ENCODE measurements around the gene CTDSPL. TPM values are rescaled to one million over a fixed set of nuclear protein-coding genes. Genes with fewer than 3 reads are reported as not detected.

Gene CTDSPL
- total RNA-seq, 1 donor from 2014 or later: 56.3 TPM

GRCh38 chr3:37903734-37904133, 42.1 kb downstream of the CTDSPL start:
- no peak overlapping the region for H3K4me3 ChIP-seq
- intact Hi-C loops (cut with micrococcal nuclease): no loop called here
- no peaks in the 10 kb centered on the region for H3K9me3 ChIP-seq (replicated peaks)
- no peak for DNase-seq
- TF ChIP-seq CTCF (IDR thresholded peaks at IDR 0.05; ENCODE audit: borderline replicate concordance): no peak
- no peaks in the 10 kb centered on the region for H3K36me3 ChIP-seq
- H3K4me1 ChIP-seq: peaks cover 72% of the 10 kb centered on the region
- H3K27me3 ChIP-seq (ENCODE audit: low read depth): no peaks in the 10 kb centered on the region
- H3K27ac ChIP-seq (replicated peaks): no peak overlapping the region

DNA sequence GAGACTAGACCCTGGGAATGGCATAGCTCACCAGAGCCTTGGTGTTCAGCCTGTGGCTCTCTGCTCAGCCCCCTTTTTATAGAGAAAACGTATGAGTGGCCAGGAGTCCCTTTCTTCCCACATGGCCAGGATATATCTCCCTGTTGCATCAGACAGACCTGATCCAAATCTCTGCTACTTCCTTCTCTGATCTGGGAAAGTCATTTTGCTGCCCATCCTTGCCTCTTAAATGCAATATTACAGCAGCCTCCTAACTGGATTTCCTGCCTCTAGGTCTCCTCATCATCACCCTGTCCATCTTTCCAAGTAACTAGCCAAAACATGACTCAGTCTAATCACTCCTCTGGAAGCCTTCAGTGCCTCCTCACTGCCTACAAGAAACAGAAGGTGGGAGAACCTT, 42.9 kb downstream of the CTDSPL start:
- intact Hi-C loops (cut with micrococcal nuclease): no loop called here
- TF ChIP-seq CTCF (IDR thresholded peaks at IDR 0.05; ENCODE audit: borderline replicate concordance): no peak

GRCh38 chr3:37905346-37905745, 43.7 kb downstream of the CTDSPL start:
- Histone ChIP-seq H3K27ac (replicated peaks) (peak overlapping the region; percentile 75), H3K27me3 (ENCODE audit: low read depth) (no peaks in the 10 kb centered on the region), H3K9me3 (replicated peaks) (no peaks in the 10 kb centered on the region), H3K36me3 (no peaks in the 10 kb centered on the region), H3K4me3 (no peak overlapping the region), H3K4me1 (peaks cover 70% of the 10 kb centered on the region)
- no peak for DNase-seq
- no peak for TF ChIP-seq CTCF (IDR thresholded peaks at IDR 0.05; ENCODE audit: borderline replicate concordance)
- intact Hi-C loops (cut with micrococcal nuclease): no loop called here

More for the DNA sequence above, 42.9 kb downstream of the CTDSPL start:
- Histone ChIP-seq H3K4me3 (no peak overlapping the region), H3K4me1 (peaks cover 71% of the 10 kb centered on the region), H3K36me3 (no peaks in the 10 kb centered on the region), H3K27ac (replicated peaks) (peak overlapping the region; percentile 75), H3K9me3 (replicated peaks) (no peaks in the 10 kb centered on the region), H3K27me3 (ENCODE audit: low read depth) (no peaks in the 10 kb centered on the region)
- no peak for DNase-seq

DNA sequence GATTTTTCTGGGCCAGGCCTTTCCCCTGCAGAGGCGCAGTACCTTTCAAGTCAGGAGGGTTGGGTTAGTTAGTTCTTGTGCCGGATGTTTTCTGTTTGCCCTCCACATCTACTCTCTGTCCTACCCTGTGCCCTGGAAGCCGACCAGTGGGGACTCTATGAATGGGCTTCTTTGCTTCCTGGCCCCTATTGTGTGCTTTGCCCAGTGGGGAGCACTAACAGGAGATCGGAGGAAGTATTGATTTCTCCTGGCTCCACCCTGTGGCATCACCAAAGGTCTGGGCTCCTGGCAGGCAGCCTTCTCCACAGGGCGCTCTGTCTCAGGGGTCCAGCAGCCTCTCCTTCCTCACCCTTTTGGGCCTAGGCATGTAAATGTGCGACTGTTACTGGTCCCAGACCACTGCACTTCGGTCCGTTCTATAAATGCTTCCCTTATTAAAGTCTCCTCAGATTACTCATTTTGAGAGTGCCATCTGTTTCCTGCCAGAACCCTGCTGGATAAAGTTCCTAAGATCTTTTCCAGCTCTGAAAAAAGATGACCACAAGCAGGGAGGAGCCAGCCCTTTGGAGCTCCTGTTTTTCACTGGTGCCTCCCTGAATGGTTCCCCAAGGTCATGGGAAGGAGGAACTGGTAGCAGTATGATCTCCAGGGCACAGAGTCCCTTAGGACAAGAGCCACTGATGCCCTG, 44.5 kb downstream of the CTDSPL start:
- Histone ChIP-seq H3K27me3 (ENCODE audit: low read depth) (no peaks in the 10 kb centered on the region), H3K4me3 (no peak overlapping the region), H3K9me3 (replicated peaks) (no peaks in the 10 kb centered on the region), H3K36me3 (no peaks in the 10 kb centered on the region), H3K4me1 (peaks cover 65% of the 10 kb centered on the region), H3K27ac (replicated peaks) (peak overlapping the region; percentile 75)
- no peak for DNase-seq
- intact Hi-C loops (cut with micrococcal nuclease): no loop called here
- TF ChIP-seq CTCF (IDR thresholded peaks at IDR 0.05; ENCODE audit: borderline replicate concordance): no peak

DNA sequence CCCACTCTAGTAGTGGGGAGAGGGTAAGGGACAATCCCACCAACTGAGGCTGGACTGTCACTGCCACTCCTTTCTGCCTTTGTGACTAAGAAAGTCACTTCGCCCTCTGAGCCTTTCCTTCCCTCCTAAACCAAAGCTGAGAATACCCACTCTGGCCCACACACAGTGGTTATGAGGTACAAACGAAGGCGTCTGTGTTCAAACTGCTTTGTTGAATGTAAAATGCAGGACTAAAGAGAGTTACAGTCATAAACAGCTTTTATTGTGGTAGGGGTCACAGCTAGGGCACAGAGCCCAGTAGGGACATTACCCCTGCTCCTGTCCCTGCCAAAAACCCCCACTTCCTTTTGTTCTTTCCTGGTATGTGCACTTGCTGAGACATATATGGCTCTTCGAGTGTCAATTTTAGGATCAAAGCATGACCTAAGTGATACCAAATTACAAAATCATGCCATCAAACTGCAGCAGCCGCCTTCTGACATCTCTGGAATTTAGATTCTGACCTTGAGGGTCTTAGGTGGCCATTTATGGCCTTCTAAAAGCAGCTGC, 45.1 kb downstream of the CTDSPL start:
- peaks cover 58% of the 10 kb centered on the region for H3K4me1 ChIP-seq
- intact Hi-C loops (cut with micrococcal nuclease): no loop called here
- no peak for TF ChIP-seq CTCF (IDR thresholded peaks at IDR 0.05; ENCODE audit: borderline replicate concordance)

More for the DNA sequence above, 45.1 kb downstream of the CTDSPL start:
- Histone ChIP-seq H3K4me3 (no peak overlapping the region), H3K36me3 (no peaks in the 10 kb centered on the region), H3K27ac (replicated peaks) (peak overlapping the region; percentile 75), H3K9me3 (replicated peaks) (no peaks in the 10 kb centered on the region), H3K27me3 (ENCODE audit: low read depth) (no peaks in the 10 kb centered on the region)
- DNase-seq: no peak

All from left ventricle myocardium inferior (tissue), 1 donor.